GM12891 (cell line): Measurements from ENCODE around the gene TRAPPC3.

Experiments
- POLR2A ChIP-seq: IDR thresholded peaks from 2 replicates; pipeline ENCODE4 v1.6.1; 2011; ENCODE audit warnings: low read depth, low read length, control low read depth
- POLR2AphosphoS5 ChIP-seq: IDR thresholded peaks from 2 replicates; pipeline ENCODE4 v1.6.1; 2011; ENCODE audit warnings: low read depth, low read length, control low read depth

DNA sequence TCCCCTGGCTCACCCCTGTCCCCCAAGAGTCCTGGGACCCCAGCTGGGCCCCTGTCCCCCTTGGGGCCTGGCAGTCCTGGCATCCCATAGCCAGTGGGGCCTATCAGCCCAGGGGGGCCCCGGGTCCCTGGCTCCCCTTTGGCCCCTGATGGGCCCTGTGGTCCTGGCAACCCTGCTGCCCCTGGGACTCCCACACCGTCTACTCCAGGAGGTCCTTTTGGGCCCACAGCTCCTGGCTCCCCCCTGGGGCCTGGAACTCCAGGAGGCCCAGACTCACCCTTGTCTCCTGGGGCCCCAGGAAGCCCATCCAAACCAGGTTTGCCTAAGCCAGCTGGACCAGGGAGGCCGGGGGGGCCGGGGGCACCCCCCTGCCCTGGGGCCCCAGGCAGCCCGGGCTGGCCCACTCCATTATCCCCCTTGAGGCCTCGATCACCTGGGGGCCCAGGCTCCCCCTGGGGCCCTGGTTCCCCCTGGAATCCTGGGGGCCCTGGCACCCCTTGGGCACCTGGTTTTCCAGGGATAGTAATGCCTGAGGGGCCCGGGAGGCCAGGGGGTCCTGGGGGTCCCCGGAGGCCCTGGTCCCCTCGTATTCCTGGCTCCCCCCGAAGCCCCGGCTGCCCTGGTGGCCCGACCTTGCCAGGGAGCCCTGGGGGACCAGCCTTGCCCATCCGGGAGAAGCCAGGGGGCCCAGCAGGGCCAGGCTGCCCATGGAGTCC lies 50.5 kb downstream of the TRAPPC3 start:
- TF ChIP-seq POLR2A (no peak), POLR2AphosphoS5 (no peak)
